C4-2B (cell line): ENCODE measurements around the gene RNF17.

Experiments
- H3K27ac ChIP-seq: fragments of 450-650 bp; 2 replicates; pipeline ENCODE4 v1.5.1; 2017
- ZFX ChIP-seq: fragments of 450-650 bp; IDR thresholded peaks from 2 replicates; pipeline ENCODE4 v1.6.1; 2017
- TF ChIP-seq, protein P1 (sequence below): fragments of 450-650 bp; conservative IDR thresholded peaks from 2 replicates; pipeline ENCODE4 v1.5.1; 2017; ENCODE audit warnings: mild to moderate bottlenecking

The RNF17 gene, protein sequence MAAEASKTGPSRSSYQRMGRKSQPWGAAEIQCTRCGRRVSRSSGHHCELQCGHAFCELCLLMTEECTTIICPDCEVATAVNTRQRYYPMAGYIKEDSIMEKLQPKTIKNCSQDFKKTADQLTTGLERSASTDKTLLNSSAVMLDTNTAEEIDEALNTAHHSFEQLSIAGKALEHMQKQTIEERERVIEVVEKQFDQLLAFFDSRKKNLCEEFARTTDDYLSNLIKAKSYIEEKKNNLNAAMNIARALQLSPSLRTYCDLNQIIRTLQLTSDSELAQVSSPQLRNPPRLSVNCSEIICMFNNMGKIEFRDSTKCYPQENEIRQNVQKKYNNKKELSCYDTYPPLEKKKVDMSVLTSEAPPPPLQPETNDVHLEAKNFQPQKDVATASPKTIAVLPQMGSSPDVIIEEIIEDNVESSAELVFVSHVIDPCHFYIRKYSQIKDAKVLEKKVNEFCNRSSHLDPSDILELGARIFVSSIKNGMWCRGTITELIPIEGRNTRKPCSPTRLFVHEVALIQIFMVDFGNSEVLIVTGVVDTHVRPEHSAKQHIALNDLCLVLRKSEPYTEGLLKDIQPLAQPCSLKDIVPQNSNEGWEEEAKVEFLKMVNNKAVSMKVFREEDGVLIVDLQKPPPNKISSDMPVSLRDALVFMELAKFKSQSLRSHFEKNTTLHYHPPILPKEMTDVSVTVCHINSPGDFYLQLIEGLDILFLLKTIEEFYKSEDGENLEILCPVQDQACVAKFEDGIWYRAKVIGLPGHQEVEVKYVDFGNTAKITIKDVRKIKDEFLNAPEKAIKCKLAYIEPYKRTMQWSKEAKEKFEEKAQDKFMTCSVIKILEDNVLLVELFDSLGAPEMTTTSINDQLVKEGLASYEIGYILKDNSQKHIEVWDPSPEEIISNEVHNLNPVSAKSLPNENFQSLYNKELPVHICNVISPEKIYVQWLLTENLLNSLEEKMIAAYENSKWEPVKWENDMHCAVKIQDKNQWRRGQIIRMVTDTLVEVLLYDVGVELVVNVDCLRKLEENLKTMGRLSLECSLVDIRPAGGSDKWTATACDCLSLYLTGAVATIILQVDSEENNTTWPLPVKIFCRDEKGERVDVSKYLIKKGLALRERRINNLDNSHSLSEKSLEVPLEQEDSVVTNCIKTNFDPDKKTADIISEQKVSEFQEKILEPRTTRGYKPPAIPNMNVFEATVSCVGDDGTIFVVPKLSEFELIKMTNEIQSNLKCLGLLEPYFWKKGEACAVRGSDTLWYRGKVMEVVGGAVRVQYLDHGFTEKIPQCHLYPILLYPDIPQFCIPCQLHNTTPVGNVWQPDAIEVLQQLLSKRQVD (N-terminal part only)

DNA sequence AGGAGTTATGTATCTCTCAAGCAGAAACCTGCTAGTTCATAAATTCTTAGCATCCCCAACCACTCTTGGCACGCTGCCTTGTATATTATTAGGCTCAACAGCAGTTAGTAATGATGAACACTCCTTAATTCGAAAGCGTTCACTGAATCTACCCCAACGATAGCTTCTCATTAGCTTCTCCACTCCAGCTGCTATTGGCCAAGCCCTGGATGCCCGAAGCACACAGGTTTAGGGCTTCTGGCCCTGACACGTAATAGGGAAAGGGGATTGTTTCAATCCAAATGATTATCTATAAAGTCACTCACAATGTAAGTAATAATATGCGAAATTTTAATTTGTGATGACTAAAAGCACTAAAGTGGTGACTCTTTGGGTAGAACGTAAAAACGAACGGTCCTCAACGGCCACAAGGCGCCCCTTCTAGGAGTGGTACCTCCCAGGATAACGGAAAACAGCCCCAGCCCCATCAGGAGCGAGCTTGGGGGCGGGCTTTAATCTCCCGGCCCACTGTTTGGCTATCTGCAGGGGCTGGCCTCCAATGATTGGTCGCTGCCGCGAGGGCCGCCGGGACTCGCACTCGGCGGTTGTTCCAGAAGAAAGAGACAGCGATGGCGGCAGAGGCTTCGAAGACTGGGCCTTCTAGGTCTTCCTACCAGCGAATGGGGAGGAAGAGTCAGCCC lies at the start of gene RNF17:
TSS of gene RNF17 (plus strand) at position 574 of the 680 bp plus-strand sequence. CDS start at position 609, 35 bp downstream.
- no peak within 1 kb of the TSS for H3K27ac ChIP-seq
- no peak for TF ChIP-seq ZFX
- TF ChIP-seq, protein P1, sequence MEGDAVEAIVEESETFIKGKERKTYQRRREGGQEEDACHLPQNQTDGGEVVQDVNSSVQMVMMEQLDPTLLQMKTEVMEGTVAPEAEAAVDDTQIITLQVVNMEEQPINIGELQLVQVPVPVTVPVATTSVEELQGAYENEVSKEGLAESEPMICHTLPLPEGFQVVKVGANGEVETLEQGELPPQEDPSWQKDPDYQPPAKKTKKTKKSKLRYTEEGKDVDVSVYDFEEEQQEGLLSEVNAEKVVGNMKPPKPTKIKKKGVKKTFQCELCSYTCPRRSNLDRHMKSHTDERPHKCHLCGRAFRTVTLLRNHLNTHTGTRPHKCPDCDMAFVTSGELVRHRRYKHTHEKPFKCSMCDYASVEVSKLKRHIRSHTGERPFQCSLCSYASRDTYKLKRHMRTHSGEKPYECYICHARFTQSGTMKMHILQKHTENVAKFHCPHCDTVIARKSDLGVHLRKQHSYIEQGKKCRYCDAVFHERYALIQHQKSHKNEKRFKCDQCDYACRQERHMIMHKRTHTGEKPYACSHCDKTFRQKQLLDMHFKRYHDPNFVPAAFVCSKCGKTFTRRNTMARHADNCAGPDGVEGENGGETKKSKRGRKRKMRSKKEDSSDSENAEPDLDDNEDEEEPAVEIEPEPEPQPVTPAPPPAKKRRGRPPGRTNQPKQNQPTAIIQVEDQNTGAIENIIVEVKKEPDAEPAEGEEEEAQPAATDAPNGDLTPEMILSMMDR = no peak

DNA sequence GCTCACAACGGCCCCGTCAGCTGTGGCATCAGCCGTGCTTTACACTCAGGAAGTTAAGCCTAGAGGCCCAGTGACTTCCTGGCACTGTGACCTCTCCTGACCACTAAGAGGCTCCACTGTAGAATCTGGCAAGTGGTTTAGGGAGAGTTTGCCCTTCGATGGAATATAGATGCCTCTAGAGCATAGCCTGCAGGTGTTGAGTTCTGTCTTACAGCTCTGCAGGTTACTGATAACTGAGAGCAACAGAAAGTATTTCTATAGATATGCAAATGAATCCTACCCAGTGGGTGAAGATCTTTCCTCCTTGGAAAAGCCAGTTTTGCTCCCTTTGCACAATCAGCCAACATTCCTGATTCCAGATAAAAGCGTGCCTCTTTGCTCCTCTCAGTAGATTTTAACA lies 48.0 kb upstream of the RNF17 start:
- TF ChIP-seq, protein P1 = no peak
- TF ChIP-seq ZFX = no peak
- no peak overlapping the region for H3K27ac ChIP-seq

DNA sequence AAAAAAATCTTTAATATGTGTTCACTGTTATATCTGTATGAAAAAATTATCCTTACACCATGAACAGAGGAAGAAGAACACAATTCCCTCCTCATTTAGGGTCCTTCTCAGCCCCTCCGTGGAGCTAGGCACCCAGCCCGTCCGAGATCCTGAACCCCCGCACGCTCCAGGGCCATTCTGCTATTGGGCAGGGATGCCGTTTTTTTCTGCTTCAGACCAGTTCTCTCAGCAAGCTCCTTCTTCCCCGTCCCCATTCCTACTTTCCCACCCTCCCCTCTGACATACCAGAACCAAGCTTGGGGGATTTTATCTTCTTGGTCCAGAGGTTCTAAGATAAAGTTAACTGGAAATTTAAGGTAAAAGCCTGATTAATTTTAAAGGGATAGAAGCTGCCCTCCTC lies 47.5 kb upstream of the RNF17 start:
- TF ChIP-seq ZFX = no peak
- TF ChIP-seq, protein P1 = no peak
- H3K27ac ChIP-seq = no peak overlapping the region

DNA sequence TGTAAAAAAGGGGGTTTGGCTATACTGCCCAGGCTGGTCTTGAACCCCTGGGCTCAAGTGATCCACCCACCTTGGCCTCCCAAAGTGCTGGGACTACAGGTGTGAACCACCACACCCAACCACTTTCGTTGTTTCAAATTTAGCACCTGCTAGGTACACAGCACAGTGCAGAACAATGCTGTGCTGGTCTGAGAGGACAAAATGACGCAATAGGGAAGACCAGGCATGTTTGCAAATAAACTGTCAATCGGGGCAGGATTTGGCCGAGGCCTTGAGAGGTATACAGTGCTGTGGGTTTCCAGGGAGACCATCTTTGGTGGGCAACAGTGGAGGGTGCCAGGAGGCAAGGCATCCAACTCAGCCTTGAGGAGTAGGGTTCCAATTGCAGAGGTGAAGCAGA lies 46.8 kb upstream of the RNF17 start:
- H3K27ac ChIP-seq = no peak overlapping the region
- no peak for TF ChIP-seq ZFX
- TF ChIP-seq, protein P1 = no peak

DNA sequence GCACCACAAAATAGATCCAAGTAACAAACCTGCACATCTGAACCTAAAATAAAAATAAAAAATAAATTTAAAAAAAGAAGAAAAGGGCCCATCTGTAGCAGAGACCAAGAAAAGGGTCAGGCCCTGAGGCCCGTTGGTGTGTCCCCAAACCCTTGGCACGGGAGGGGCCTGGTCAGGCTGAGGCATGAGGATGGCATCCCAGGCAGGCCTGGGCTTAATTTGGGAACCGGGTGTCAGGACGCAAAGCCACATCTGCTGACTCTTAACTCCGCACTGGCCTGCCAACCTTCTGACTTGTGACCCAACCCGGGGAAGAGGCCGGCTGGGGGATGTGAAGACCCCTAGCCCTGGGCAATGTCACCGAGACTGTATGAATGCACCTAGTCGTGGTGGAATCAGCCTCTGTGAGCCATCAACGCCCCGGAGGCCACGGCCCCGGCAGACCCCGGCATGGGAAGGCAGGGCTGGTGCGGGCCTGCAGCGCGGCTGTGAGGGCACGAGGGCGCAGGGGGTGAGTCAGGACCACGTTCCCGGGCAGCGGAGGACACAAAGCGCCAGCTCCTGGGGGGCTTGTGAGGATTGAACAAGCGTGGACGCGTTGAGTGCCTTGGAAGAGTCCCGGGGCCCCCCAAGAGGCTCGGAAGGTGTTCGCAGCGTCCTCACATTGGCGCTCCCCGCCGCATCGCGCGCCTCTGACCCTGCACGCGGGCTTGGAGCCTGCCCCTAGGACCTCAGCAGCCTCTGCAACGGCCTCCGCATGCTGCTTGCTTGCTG lies 45.6 kb upstream of the RNF17 start:
- TF ChIP-seq ZFX = no peak
- TF ChIP-seq, protein P1 = no peak
- no peak overlapping the region for H3K27ac ChIP-seq

DNA sequence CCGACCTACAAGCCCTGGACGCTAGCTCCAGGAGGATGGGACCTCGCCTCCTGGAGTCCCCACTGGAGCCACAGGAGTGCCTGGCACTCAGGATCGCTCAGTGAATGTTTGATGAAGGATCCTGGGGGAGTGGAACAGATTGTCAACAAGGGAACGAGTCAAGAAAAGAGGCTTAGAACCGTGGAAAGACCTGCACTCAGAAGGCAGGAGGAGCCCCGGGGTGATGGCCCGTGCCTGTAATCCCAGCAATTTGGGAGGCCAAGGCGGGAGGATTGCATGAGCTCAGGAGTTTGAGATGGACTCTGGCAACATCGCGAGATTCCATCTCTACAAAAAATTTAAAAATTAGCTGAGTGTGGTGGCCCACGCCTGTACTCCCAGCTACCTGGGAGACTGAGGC lies 44.8 kb upstream of the RNF17 start:
- TF ChIP-seq ZFX = no peak
- TF ChIP-seq, protein P1 = no peak
- no peak overlapping the region for H3K27ac ChIP-seq
